Endothelial cell (in vitro differentiated cells): Measurements from ENCODE around the gene CYTH3. TPM values are rescaled to one million over a fixed set of nuclear protein-coding genes. Genes with fewer than 3 reads are reported as not detected.

Experiments used
- DNase-seq: peaks from one replicate; pipeline ENCODE4 v3.0.0; 2021; ENCODE audit warnings: low spot score
- H3K27ac Mint-ChIP-seq: one replicate; pipeline ENCODE4 v1.8.0; 2021; ENCODE audit warnings: mixed read lengths, inconsistent platforms; ENCODE audit not compliant: unreplicated experiment
- H3K27me3 Mint-ChIP-seq: one replicate; pipeline ENCODE4 v1.8.0; 2021; ENCODE audit warnings: mild to moderate bottlenecking, moderate library complexity, mixed read lengths, inconsistent platforms; ENCODE audit not compliant: unreplicated experiment
- H3K36me3 Mint-ChIP-seq: one replicate; pipeline ENCODE4 v1.8.0; 2021; ENCODE audit warnings: mild to moderate bottlenecking, low read depth, mixed read lengths, inconsistent platforms; ENCODE audit not compliant: unreplicated experiment
- H3K4me1 Mint-ChIP-seq: one replicate; pipeline ENCODE4 v1.8.0; 2021; ENCODE audit warnings: mild to moderate bottlenecking, mixed read lengths, inconsistent platforms; ENCODE audit not compliant: unreplicated experiment
- H3K4me3 Mint-ChIP-seq: one replicate; pipeline ENCODE4 v1.8.0; 2021; ENCODE audit warnings: mild to moderate bottlenecking, mixed read lengths, inconsistent platforms; ENCODE audit not compliant: unreplicated experiment
- H3K9me3 Mint-ChIP-seq: one replicate; pipeline ENCODE4 v1.8.0; 2021; ENCODE audit warnings: mixed read lengths, inconsistent platforms; ENCODE audit not compliant: unreplicated experiment
- total RNA-seq: library from RNA; stranded (reverse); fragmentation: NEBNext Ultra II Directional; extraction: Animal tissue kit (Norgen Biotek cat#: 25700); gene quantifications from one replicate; pipeline ENCODE4 v1.2.1, GENCODE V29; 2021; ENCODE audit not compliant: unreplicated experiment
- TF ChIP-seq, protein P1 (sequence below): fragments of 200-600 bp; sonication (generic); IDR thresholded peaks from one replicate; pipeline ENCODE4 v1.5.0; 2021; ENCODE audit warnings: antibody characterized with exemption; ENCODE audit not compliant: unreplicated experiment

CYTH3 gene
- total RNA-seq, 1 donor from 2014 or later: 24.3 TPM

- Mint-ChIP-seq H3K4me1 (peaks cover 41% of the 10 kb centered on the region), H3K27me3 (peaks cover 2% of the 10 kb centered on the region), H3K27ac (peak overlapping the region; percentile 40), H3K4me3 (no peak overlapping the region), H3K36me3 (no peaks in the 10 kb centered on the region), H3K9me3 (no peaks in the 10 kb centered on the region)
- DNase-seq: no peak
- TF ChIP-seq, protein P1, sequence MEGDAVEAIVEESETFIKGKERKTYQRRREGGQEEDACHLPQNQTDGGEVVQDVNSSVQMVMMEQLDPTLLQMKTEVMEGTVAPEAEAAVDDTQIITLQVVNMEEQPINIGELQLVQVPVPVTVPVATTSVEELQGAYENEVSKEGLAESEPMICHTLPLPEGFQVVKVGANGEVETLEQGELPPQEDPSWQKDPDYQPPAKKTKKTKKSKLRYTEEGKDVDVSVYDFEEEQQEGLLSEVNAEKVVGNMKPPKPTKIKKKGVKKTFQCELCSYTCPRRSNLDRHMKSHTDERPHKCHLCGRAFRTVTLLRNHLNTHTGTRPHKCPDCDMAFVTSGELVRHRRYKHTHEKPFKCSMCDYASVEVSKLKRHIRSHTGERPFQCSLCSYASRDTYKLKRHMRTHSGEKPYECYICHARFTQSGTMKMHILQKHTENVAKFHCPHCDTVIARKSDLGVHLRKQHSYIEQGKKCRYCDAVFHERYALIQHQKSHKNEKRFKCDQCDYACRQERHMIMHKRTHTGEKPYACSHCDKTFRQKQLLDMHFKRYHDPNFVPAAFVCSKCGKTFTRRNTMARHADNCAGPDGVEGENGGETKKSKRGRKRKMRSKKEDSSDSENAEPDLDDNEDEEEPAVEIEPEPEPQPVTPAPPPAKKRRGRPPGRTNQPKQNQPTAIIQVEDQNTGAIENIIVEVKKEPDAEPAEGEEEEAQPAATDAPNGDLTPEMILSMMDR: no peak
Observed at GRCh38 chr7:6258440-6259182, 13.8 kb downstream of the CYTH3 start.

DNA sequence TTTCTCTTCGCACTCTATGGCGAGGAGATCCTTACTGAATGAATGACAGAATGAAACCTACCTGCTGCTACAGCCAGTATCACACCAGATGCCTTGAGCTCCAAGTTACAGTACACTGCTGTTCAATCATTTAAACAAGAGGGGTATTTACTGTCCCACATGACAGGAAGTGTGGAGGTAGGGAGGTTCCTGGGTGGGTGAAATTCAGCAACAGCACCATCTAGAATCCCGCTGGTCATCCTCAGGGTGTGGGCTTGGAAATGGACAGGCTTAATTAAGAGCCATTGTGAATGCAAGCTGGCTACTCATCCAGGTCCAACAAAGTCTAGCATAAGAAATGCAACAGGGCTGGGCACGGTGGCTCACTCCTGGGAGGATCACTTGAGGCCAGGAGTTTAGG lies 14.7 kb downstream of the CYTH3 start:
- H3K4me3 Mint-ChIP-seq: no peak overlapping the region
- H3K4me1 Mint-ChIP-seq: peaks cover 43% of the 10 kb centered on the region
- no peaks in the 10 kb centered on the region for H3K9me3 Mint-ChIP-seq
- no peak for DNase-seq
- H3K27ac Mint-ChIP-seq: no peak overlapping the region
- TF ChIP-seq, protein P1: no peak
- no peaks in the 10 kb centered on the region for H3K36me3 Mint-ChIP-seq
- H3K27me3 Mint-ChIP-seq: peaks cover 2% of the 10 kb centered on the region

DNA sequence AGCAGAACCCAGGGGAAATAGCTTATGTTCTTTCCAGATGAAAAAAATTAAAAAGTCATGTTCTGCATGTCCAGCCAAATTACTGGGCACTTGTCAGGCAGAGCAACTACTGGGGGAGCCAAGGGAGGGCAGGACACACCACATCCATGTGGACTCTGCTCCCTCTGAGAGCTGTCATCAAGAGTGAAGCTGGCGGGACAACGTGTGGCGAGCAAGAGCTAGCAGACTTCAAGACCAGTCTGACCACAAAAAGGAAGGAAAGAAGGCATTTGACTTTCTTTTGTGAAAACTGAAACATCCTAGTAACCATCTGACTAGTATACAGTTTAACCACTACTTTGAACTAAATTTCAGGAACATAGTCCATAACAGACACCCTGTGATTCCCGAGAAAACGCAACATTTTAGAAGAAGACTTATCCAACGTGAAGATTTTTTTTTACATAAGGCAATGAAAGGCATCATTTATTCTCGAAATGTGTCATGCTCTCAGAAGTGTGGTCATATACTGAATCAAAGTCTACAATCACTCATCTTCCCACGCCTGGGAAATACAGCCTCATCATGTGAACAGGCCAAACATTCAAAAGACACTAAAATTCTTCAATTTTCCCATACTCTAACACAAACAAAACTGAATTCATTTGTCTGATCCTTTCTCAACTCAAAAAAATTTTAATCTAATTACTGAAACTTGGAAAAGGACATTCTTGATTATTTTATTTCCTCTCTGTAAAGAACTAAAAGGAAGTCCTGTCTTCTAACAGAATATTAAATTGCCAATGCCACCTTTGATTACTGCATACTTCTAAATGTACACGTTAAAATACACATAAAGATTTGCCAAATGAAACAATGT lies 15.5 kb downstream of the CYTH3 start:
- H3K9me3 Mint-ChIP-seq: no peaks in the 10 kb centered on the region
- H3K4me3 Mint-ChIP-seq: no peak overlapping the region
- DNase-seq: no peak
- TF ChIP-seq, protein P1: no peak
- peaks cover 41% of the 10 kb centered on the region for H3K4me1 Mint-ChIP-seq
- no peak overlapping the region for H3K27ac Mint-ChIP-seq
- no peaks in the 10 kb centered on the region for H3K36me3 Mint-ChIP-seq
- H3K27me3 Mint-ChIP-seq: peaks cover 2% of the 10 kb centered on the region

DNA sequence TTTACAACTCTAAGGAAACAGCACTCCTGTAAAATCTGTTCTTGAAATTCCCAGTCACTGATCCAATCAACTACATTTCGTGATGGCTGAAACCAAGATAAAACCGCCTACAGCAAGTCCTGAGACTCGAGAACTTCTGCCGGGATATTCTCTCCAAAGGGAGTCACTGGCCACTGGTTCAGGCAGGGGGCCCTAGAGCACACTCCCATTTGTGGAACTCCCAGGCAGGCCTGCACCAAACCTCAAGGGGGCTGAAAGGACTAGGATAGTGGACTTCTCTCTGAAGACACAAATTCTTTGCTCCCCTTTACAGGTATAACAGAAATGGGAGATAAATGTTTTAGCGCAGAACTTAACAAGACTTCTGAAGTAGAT lies 16.3 kb downstream of the CYTH3 start:
- TF ChIP-seq, protein P1: no peak
- Mint-ChIP-seq H3K27ac (no peak overlapping the region), H3K4me1 (peaks cover 44% of the 10 kb centered on the region), H3K36me3 (no peaks in the 10 kb centered on the region), H3K27me3 (peaks cover 2% of the 10 kb centered on the region), H3K9me3 (no peaks in the 10 kb centered on the region), H3K4me3 (no peak overlapping the region)
- DNase-seq: peak; percentile 21

- Mint-ChIP-seq H3K4me3 (no peak overlapping the region), H3K27me3 (peaks cover 2% of the 10 kb centered on the region), H3K36me3 (no peaks in the 10 kb centered on the region), H3K4me1 (peaks cover 40% of the 10 kb centered on the region), H3K27ac (no peak overlapping the region), H3K9me3 (no peaks in the 10 kb centered on the region)
- TF ChIP-seq, protein P1: no peak
- no peak for DNase-seq
Observed at GRCh38 chr7:6254866-6255265, 17.6 kb downstream of the CYTH3 start.
